HG03520 (cell line): ENCODE results near the gene RNU6-9.
"Not testable (repeated sequence)": the region's sequence is repeated elsewhere in the genome, so short reads cannot be mapped to it uniquely, and the experiment has no call there.

Experiments
- ATAC-seq: cut with Tn5 transposase; IDR thresholded peaks from one replicate; pipeline ENCODE4 v1.9.1; 2021; ENCODE audit warnings: mild to moderate bottlenecking, moderate library complexity; ENCODE audit not compliant: unreplicated experiment

The RNU6-9 gene

DNA sequence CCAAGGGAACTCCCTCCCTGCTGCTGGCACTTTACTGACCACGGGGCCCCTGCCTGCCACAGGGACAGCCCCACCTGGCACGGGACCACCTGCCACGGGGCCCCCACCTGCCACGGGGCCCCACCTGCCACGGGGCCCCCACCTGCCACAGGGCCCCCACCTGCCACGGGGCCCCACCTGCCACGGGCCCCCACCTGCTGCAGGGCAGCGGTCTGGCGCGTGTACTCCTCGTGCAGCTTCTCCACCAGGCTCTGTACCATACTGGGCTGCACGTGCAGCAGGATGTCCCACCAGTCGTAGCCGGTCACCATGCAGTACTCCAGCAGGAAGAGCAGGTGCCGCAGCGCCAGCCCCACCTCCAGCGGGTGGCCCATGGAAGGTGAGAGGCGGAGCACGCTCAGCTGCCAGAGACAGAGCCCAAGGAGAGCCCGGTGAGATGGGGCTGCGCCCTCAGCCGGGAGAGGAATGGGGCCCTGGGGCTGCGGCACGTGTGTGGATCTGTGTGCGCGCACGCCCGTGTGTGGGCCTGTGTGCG lies 16.4 kb upstream of the RNU6-9 start:
- ATAC-seq, result no peak

DNA sequence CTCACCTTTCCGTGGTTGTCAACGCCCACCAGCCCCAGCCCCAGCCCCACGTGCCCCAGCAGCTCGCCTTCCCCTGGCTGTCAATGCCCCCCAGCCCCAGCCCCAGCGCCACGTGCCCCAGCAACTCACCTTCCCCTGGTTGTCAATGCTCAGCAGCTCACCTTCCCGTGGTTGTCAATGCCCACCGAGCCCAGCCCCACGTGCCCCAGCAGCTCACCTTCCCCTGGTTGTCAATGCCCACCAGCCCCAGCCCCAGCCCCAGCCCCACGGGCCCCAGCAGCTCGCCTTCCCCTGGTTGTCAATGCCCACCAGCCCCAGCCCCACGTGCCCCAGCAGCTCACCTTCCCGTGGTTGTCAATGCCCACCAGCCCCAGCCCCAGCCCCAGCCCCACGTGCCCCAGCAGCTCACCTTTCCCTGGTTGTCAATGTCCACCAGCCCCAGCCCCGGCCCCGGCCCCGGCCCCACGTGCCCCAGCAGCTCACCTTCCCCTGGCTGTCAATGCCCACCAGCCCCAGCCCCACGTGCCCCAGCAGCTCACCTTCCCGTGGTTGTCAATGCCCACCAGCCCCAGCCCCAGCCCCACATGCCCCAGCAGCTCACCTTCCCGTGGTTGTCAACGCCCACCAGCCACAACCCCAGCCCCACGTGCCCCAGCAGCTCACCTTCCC lies 15.2 kb upstream of the RNU6-9 start:
- ATAC-seq, result not testable (repeated sequence)

DNA sequence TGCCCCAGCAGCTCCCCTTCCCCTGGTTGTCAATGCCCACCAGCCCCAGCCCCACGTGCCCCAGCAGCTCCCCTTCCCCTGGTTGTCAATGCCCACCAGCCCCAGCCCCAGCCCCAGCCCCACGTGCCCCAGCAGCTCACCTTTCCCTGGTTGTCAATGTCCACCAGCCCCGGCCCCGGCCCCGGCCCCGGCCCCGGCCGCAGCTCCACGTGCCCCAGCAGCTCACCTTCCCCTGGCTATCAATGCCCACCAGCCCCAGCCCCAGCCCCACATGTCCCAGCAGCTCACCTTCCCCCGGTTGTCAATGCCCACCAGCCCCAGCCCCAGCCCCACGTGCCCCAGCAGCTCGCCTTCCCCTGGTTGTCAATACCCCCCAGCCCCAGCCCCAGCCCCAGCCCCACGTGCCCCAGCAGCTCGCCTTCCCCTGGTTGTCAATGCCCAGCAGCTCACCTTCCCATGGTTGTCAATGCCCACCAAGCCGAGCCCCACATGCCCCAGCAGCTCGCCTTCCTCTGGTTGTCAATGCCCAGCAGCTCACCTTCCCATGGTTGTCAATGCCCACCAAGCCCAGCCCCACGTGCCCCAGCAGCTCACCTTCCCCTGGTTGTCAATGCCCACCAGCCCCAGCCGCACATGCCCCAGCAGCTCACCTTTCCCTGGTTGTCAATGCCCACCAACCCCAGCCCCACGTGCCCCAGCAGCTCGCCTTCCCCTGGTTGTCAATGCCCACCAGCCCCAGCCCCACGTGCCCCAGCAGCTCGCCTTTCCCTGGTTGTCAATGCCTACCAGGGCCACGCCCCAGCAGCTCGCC lies 14.3 kb upstream of the RNU6-9 start:
- ATAC-seq, result not testable (repeated sequence)

DNA sequence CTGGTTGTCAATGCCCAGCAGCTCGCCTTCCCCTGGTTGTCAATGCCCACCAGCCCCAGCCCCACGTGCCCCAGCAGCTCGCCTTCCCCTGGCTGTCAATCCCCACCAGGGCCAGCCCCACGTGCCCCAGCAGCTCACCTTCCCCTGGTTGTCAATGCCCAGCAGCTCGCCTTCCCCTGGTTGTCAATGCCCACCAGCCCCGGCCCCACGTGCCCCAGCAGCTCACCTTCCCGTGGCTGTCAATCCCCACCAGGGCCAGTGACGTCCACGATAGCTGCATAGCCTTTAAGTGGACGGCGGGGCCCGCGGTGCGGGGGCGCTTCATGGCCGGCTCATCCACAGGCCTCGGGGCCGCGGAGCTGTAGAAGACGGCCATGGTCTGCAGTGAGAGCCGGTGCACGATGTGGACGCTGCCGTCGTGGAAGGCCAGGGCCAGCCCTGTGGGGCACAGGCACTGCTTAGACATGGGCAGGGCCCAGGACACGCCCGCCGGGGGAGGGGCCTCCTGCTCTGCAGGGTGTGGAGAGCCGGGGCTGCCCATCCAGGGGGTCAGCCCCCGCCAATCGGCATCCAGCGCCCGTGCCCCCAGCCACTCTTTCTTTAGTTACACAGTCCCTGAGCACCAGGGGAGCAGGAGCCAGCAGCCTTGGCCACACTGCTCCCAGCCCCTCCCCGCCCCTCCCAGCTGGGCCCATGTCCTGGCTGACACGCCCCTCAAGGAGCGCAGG lies 13.4 kb upstream of the RNU6-9 start:
- no peak for ATAC-seq

DNA sequence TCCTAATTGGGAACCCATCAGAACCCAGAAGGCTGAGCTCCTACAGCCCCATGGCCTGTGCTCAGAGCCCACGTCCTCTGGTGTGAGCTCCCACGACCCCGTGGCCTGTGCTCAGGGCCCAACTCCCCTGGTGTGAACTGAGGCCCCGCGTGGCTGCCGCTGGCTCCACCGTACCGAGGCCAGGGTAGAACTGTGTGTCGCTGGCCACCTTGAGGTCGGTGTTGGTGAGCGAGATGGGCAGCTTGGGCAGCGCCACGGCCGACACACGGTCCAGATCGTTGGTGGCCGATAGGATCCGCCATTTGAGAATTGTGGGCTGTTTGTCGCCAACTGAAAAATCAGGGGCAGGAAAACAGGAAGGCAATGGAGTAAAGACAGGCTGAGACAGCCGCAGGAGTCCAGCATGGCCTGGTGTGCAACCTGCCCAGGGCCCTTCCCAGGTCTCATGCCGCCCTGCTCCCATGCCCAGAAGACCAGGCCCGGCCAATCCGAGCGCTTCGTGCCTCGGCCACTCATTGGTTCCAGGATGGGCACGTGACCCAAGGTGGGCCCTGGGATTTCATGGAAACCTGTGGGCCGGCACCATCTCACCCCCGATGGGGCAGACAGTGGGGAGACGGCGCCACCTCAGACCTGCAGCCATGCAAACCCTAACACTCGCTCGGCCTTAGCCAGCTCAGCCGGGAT lies 11.8 kb upstream of the RNU6-9 start:
- ATAC-seq, result no peak

DNA sequence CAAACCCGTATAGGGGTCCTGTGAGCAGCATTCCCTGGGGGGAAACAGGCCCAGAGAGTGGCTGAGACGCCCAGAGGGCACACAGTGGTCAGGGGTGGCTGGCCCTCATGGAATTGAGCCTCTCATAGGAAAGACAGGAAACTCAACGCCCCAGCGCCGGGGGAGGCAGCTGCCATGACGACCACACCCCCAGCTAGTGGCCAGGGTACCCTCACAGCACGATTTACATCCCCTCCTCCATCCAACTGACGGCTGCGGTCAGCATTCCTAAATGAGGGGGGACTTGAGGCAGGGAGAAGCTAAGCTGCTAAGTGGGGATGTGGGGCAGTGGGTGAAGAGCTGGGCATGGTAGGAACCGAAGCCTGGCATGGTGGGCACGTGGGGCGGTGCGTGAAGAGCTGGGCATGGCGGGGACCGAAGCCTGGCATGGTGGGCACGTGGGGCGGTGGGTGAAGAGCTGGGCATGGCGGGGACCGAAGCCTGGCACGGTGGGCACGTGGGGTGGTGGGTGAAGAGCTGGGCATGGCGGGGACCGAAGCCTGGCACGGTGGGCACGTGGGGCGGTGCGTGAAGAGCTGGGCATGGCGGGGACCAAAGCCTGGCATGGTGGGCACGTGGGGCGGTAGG lies 10.3 kb upstream of the RNU6-9 start:
- no peak for ATAC-seq

DNA sequence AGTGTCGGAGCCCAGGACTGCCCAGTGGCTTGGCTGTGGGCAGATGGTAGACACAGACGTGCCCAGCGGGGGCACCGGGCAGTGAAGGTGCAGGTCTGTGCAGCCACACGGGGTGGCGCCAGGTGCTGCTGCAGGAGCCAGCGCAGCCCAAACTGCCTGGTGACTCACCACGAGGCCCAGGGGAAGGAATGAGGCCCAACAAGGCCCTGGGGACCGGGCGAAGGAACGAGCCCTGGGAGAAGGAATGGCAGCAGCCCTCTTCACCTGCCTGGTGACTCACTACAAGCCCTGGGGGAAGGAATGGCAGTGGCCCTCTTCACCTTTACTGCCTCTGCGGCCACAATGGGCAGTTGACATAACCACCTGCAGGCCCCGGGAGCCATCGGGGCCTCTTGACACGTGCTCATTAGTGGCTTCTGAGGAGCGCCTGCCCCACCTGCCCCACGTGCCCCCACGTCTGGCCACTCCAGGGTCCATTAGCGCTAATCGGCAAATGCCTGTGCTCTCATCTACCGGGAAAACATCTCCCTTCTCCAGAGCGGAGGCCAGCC lies 9.5 kb upstream of the RNU6-9 start:
- no peak for ATAC-seq

DNA sequence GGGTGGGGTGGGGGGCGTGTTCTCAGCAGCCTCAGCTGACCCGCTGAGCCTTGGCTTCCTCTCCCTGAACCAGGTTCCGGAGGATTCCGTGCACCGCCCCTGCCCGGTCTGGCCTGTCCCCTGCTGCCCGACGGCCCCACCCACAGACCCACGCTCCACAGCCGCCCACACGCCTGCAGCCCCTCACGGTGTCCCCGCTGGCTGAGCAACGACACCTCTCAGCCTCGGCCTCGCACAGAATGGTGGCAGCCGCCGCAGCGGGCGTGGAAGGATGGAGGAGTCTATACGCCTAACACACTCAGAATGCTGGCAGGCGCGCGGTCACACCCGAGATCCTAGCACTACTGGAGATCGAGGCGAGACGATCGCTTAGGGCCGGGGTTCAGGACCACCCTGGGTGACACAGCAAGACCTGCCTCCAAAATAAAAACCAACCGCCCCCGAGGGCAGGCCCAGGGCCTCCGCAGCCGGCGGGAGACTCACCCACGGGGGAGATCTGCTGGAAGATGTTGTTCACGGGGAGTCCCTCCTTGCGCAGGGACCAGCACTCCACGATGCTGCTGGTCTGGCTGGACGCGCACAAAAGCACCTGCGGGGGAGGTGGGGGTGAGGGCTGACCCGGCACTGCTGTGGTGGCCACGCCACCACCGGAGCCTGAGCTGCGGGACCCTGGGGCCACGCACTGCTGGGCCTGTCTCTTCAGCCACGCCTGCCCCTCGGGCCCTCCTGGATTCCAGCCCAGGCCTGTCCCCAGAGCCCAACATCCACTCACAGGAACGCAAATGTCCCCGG lies 8.7 kb upstream of the RNU6-9 start:
- ATAC-seq, result no peak

DNA sequence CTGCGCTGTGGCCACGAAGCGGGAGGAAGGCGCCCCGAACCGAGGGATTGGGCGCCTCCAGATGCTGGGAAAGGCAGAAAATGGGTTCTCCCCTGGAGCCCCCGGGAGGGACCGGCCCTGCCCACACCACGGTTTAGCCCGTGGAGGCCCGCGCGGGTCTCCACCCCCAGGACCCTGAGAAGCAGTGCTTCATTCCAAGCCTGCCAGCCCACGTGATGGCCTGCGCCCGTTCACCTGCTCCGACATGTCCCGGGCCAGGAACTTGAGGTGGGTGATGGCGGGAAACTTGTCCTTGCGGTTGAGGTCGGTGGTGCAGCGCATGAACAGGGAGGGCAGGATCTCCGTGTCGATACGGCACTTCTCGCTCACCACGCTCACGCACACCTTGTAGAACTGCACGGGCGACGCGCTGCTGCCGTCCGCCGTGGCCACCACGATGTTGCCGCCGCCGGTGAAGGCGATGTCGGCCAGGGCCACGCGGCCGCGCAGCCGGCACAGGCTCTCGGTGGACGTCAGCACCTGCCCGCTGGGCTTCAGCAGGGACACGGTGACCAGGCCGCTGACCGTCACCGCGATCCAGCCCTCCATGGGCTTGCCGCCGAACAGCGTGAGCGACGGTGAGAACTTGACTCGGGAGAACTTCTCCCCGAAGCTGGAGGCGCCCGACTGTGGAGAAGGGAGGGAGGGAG lies 7.6 kb upstream of the RNU6-9 start:
- no peak for ATAC-seq

DNA sequence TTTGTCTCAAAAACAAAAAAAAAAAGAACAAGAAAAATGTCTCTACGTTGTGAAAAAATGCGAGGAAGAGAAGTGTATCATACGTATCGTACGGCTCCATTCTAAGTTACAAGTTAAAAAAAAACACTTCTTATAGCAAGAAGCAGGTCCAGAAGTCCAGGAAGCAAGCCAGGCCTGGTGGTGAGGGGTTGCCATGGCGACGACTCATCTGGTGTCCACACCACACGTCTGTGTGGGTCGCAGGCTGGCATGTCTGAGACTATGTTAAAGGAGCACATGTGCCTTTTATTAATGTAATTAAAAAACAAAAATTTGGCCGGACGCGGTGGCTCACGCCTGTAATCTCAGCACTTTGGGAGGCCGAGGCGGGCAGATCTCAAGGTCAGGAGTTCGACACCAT lies 6.2 kb upstream of the RNU6-9 start:
- no peak for ATAC-seq

DNA sequence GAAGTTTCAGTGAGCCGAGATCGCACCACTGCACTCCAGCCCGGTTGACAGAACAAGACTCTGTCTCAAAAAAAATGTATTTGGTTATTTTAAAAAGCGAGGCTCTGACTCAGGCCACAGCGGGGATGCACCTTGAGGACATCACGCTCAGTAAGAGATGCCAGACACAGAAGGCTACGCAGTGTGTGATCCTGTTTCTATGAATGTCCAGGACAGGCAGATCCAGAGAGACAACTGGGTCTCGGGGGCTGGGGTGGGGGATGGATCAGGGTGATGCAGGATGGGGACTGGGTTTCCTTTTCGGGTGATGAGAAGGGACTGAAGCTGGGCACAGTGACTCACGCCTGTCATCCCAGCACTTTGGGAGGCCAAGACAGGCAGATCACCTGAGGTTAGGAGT lies 5.7 kb upstream of the RNU6-9 start:
- no peak for ATAC-seq

DNA sequence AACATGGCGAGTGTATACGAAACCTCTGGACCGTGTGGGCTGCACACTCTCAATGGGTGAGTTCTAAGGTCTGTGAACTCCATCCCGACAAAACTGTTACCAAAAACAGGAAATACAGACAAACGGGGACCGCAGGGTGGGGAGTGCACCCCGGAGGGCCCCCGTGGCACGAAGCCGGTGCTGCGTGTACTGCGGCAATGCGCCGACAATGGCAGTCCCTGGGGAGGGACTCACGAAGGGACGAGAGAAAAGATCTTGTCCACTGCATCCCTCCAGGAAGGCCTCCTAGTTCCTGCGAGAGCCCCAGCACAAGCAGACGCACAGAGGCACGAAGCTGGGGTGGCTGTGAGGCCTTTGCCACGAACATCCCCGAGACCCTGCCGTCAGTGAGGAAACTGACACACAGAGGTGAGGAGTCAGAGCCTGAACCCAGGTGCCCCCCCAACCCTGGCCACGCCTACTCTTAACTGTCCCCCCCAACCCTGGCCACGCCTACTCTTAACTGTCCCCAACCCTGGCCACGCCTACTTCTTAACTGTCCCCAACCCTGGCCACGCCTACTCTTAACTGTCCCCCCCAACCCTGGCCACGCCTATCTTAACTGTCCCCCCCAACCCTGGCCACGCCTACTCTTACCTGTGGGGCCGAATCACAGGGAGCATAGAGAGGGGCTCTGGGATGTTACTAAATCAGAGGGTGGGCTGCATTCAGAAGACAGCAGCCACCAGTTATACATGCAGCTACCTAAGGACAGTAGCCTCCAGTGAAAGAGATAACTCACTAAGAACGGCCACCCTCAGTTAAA lies 4.5 kb upstream of the RNU6-9 start:
- no peak for ATAC-seq

DNA sequence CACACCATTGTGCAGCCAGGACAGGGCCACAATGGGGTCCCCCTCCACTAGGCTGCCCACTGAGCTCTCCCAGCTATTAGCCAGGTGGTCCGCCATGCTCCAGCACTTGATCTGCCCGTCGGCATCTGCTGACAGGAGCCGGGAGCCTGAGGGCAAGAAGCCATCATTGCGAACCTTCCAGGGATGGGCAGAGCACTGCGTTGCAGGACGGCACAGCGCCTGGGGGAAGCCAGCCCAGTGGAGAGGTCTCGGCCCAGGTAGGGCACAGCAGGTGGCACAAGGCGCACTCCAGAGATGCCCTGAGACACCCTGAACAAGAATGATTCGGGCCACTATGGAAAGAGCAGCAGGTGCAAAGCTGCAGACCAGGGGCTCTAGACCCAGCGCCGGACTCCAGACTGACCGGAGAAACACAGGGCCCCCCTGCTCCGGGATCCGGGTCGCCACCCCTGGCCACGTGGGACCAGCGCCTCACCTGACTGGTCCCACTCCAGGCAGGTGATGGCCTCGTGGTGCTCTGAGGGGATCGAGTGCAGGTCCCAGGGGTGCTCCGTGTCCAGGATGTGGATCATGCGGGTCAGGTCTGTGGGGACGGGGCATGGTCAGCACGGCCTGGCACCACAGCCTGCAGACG lies 3.5 kb upstream of the RNU6-9 start:
- no peak for ATAC-seq

DNA sequence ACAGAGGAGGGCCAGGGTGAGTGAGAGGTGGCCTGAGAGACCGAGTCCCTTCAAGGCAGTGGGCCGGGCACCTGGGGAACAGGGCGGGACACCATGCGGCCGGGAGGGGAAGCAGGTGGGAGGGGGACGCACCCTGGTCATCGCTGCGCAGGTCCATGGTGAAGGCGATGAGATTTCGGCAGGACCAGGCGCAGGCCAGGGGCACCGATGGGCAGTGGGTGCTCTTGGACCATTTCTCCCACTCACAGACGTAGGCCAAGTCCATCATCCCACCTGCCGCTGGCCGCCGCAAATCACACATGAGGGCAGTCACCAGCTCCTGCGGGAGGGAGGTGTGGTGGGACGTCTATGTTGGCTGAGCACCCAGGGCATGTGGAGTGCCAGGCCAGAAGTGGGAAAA lies 2.5 kb upstream of the RNU6-9 start:
- ATAC-seq, result no peak

DNA sequence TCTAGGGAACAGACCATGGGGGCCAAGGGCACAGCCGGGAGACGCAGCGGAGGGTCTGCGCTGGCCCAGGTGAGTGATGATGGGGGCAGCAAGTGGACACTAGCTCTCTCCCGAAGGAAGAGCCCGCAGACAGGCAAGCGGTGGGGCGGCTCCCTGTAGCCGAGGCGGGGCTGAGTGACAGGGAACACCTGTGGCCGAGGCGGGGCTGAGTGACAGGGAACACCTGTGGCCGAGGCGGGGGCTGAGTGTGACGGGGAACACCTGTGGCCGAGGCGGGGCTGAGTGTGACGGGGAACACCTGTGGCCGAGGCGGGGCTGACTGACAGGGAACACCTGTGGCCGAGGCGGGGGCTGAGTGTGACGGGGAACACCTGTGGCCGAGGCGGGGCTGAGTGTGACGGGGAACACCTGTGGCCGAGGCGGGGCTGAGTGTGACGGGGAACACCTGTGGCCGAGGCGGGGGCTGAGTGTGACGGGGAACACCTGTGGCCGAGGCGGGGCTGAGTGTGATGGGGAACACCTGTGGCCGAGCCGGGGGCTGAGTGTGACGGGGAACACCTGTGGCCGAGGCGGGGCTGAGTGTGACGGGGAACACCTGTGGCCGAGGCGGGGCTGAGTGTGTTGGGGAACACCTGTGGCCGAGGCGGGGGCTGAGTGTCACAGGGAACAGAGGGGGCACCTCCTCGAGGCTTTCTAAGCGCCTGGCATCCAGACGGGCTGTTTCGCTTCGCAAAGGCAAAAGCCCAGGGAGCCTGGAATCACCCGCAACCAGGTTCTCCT lies 1.7 kb upstream of the RNU6-9 start:
- ATAC-seq, result not testable (repeated sequence)

DNA sequence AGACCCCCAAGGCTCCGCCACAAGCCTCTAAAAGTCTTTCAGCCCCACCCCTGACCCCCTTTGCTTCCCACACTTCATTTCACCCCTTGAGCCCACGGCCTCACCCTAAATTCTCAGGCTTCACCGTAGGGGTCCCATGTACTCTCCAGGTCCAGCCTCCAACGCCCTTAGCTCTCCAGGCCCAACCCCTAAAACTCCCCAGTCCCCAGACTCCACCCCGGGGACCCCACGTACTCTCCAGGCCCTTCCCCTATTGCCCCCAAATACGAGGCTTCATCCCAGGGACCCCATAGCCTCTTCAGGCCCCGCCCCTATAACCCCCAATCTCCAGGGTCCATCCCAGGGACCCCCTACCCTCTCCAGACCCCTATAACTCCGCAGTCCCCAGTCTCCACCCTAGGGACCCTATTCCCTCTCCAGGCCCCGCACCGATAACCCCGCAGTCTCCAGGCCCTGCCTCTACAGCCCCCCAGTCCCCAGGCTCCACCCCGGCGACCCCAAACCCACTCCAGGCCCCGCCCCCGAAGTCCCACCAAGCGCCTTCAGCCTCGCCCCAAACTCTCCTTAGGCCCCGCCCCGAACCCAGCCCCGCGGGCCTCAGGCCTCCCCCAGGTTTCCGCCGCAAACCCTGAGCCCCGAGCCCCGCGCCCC lies 916 bp upstream of the RNU6-9 start:
- ATAC-seq, result no peak
